ENCODE data around the gene ERBB4. TPM values are rescaled to one million over a fixed set of nuclear protein-coding genes. Genes with fewer than 3 reads are reported as not detected.

Gene ERBB4
- total and polyA plus RNA-seq, 2 of the 8 experiments (the other 6 are each of a cell fraction or from before 2014, with no cell fraction given): 0.34 to 1.3 TPM

DNA sequence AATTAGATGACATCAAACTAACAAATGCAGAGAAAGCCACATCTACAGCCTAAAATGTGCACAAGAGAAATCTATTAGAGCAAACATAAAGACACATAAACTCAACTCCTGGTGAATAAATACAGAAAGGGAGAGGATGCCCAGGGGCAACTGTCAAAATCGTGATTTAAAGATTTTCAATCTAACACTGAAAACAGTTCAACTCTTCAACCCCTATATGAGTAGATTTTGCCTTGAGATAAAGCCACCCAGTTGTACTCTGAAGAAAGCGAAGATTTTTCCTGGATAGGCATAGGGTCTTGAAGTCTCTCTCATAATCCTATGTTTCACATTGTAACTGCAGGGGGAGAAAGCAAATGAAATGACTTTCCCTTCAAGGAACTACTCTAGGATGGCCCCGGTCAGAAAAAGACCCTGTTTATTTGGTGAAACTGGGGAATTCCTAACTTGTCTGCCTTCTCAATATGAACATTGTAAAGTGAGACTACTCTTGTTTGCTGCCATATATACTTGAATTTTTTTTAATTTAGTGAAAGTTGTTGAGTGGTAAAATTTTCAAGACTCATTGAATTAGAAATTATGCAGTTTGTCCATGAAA, 226.7 kb downstream of the ERBB4 start:
- no peak overlapping the region for H4K8ac ChIP-seq (ENCODE audit: extremely low read depth, insufficient read depth, low read length)
- H3K23ac ChIP-seq (ENCODE audit: insufficient read length): no peak overlapping the region
- no peaks in the 10 kb centered on the region for H3K79me2 ChIP-seq (ENCODE audit: control insufficient read depth in 1 of 2, insufficient read depth in 2 of 2, low read length in 2 of 2)
- H3K14ac ChIP-seq (ENCODE audit: insufficient read length): no peak overlapping the region
- H3K36me3 ChIP-seq (ENCODE audit: control insufficient read depth in 2 of 4, insufficient read depth in 4 of 4, low read length in 3 of 4): no peaks in the 10 kb centered on the region
- no peak overlapping the region for H2BK20ac ChIP-seq (ENCODE audit: low read length)
- H3K56ac ChIP-seq (replicated peaks; ENCODE audit: insufficient read length, low read depth, low read length): no peak overlapping the region
- H2BK15ac ChIP-seq (ENCODE audit: low read length): no peak overlapping the region
- no peak overlapping the region for H3K4me2 ChIP-seq (ENCODE audit: insufficient read depth in 1 of 2, low read depth in 2 of 2, low read length in 2 of 2)
- no peaks in the 10 kb centered on the region for H3K4me1 ChIP-seq (replicated peaks in 1 of 4; ENCODE audit: control insufficient read depth in 3 of 4, insufficient read depth in 4 of 4, low read length in 3 of 4)
- FAIRE-seq (no peak), DNase-seq (ENCODE audit: low read depth in 1 of 2, low spot score in 2 of 2) (no peak)
- no peak overlapping the region for H2BK12ac ChIP-seq (ENCODE audit: low read depth, low read length)
- no peak overlapping the region for H4K91ac ChIP-seq (replicated peaks; ENCODE audit: insufficient read length, low read length)
- H3K9me3 ChIP-seq (ENCODE audit: insufficient read depth in 2 of 2, low read depth in 1 of 2, low read length in 1 of 2): no peaks in the 10 kb centered on the region
- no peak overlapping the region for H3K4ac ChIP-seq (replicated peaks; ENCODE audit: insufficient read length, low read depth, low read length)
- H3K9ac ChIP-seq (replicated peaks in 1 of 4; ENCODE audit: extremely low read depth in 1 of 4, low read depth in 3 of 4, low read length in 3 of 4): no peak overlapping the region
- no peaks in the 10 kb centered on the region for H4K20me1 ChIP-seq (replicated peaks in 1 of 2; ENCODE audit: control insufficient read depth in 1 of 2, insufficient read depth in 2 of 2, low read length in 2 of 2)
- POLR2A ChIA-PET (ENCODE audit: partially characterized antibody): no interaction called here
- H3K27me3 ChIP-seq (replicated peaks in 1 of 4; ENCODE audit: control insufficient read depth in 3 of 4, extremely low read depth in 1 of 4, insufficient read depth in 3 of 4, low read length in 3 of 4): no peaks in the 10 kb centered on the region
- WGBS, 2 experiments (ENCODE audit: extremely low coverage in 1 of 2, insufficient coverage in 1 of 2, insufficient read length in 1 of 2, insufficient replicate concordance in 2 of 2, low coverage in 1 of 2, low lambda C conversion rate in 2 of 2, missing lambda C conversion rate in 1 of 2): 82% methylated on average over 3 of the region's 3 CpGs; no CpG with 5 or more reads in 1 of the 2 experiments
- no peaks in the 10 kb centered on the region for H3K23me2 ChIP-seq (ENCODE audit: low read depth, low read length)
- H3K27ac ChIP-seq (ENCODE audit: low read depth, low read length): no peak overlapping the region
- H4K5ac ChIP-seq (ENCODE audit: insufficient read length, low read depth, low read length): no peak overlapping the region
- no peak overlapping the region for H2BK5ac ChIP-seq (ENCODE audit: low read depth, low read length)
- H3K79me1 ChIP-seq (ENCODE audit: low read depth, low read length): no peaks in the 10 kb centered on the region
- no peak overlapping the region for H2AFZ ChIP-seq (ENCODE audit: low read length)
- no peak overlapping the region for H2BK120ac ChIP-seq (replicated peaks; ENCODE audit: low read depth, low read length)
- CTCF ChIA-PET (ENCODE audit: partially characterized antibody): no interaction called here
- H2AK5ac ChIP-seq (ENCODE audit: low read depth, low read length): no peak overlapping the region
- H3K4me3 ChIP-seq (ENCODE audit: extremely low read depth in 1 of 4, insufficient read depth in 2 of 4, low read depth in 3 of 4, low read length in 4 of 4): no peak overlapping the region
- H3K18ac ChIP-seq (ENCODE audit: extremely low read depth, low read length): no peak overlapping the region
- TF ChIP-seq EZH2 (IDR thresholded peaks at IDR 0.05; ENCODE audit: low read depth, low read length, severe bottlenecking) (no peak), HDAC2 (IDR thresholded peaks at IDR 0.05; ENCODE audit: borderline replicate concordance in 1 of 2, low read depth in 2 of 2, low read length in 2 of 2) (no peak), CTBP2 (IDR thresholded peaks at IDR 0.05; ENCODE audit: borderline replicate concordance, insufficient read depth, insufficient read length, low read length) (no peak), BACH1 (IDR thresholded peaks at IDR 0.05; ENCODE audit: low read length) (no peak), TCF12 (IDR thresholded peaks at IDR 0.05; ENCODE audit: low read depth, low read length) (no peak), SIN3A (conservative IDR thresholded peaks at IDR 0.05 in 1 of 2, IDR thresholded peaks at IDR 0.05 in 1 of 2; ENCODE audit: low read depth in 1 of 2, low read length in 2 of 2) (no peak)
- TF ChIP-seq, protein P1, sequence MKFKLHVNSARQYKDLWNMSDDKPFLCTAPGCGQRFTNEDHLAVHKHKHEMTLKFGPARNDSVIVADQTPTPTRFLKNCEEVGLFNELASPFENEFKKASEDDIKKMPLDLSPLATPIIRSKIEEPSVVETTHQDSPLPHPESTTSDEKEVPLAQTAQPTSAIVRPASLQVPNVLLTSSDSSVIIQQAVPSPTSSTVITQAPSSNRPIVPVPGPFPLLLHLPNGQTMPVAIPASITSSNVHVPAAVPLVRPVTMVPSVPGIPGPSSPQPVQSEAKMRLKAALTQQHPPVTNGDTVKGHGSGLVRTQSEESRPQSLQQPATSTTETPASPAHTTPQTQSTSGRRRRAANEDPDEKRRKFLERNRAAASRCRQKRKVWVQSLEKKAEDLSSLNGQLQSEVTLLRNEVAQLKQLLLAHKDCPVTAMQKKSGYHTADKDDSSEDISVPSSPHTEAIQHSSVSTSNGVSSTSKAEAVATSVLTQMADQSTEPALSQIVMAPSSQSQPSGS (IDR thresholded peaks at IDR 0.05; ENCODE audit: low read length): no peak
- TF ChIP-seq, protein P2, sequence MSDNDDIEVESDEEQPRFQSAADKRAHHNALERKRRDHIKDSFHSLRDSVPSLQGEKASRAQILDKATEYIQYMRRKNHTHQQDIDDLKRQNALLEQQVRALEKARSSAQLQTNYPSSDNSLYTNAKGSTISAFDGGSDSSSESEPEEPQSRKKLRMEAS (IDR thresholded peaks at IDR 0.05): no peak
